ENCODE measurements around the gene DNAH14.

DNA sequence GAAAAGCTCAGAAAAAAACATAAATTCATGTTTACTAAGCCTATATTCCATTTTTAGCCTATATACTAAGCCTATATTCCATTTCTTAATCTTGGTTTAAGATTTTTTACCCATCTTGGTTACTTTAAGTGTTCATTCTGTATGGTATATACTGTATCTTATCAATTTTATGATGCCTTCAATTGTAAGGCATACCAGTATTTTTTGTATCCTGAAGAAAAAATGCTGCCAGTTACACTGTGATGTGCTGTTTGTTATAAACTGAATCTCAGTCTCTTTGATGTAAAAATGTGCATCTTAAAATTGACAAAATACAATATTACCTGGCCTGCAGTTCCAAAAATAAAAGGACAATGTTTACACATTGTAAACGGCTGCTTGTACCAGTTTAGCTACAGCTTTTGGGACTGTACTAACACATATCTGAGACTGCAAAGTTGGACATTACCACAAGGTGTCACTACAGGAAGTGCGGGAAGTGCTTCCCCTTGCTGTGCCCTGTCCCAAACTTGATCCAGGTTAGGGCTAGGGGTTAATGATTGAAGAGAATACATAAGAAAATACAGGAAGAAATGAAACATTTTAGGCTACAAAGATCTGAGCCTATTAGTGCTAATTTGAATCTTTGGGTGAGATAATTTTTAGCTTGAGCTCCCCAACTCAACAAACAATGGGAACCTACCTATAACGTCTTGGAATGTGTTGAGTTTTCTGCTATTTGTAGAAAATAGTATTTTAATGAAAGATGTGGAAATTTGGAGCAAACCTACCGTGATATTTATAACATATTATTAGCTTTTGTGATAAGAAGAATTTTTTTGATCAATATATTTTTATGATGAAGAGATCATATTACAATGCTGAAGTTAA, 389.5 kb downstream of the DNAH14 start:
- TF ChIP-seq, protein P1, sequence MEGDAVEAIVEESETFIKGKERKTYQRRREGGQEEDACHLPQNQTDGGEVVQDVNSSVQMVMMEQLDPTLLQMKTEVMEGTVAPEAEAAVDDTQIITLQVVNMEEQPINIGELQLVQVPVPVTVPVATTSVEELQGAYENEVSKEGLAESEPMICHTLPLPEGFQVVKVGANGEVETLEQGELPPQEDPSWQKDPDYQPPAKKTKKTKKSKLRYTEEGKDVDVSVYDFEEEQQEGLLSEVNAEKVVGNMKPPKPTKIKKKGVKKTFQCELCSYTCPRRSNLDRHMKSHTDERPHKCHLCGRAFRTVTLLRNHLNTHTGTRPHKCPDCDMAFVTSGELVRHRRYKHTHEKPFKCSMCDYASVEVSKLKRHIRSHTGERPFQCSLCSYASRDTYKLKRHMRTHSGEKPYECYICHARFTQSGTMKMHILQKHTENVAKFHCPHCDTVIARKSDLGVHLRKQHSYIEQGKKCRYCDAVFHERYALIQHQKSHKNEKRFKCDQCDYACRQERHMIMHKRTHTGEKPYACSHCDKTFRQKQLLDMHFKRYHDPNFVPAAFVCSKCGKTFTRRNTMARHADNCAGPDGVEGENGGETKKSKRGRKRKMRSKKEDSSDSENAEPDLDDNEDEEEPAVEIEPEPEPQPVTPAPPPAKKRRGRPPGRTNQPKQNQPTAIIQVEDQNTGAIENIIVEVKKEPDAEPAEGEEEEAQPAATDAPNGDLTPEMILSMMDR (IDR thresholded peaks at IDR 0.05 in 4 of 5, conservative IDR thresholded peaks at IDR 0.05 in 1 of 5) = peak in 3 of 5 experiments; percentile 13 to 65 (median 57)
- no peak for TF ChIP-seq POLR2A (IDR thresholded peaks at IDR 0.05)
